COLO668 (cell line): ENCODE data around the gene PATE3.

Experiments used
- DNase-seq: peaks from one replicate; lab custom pipeline; 2025; ENCODE audit not compliant: unreplicated experiment; lab: John Stamatoyannopoulos, UW

PATE3 gene, protein sequence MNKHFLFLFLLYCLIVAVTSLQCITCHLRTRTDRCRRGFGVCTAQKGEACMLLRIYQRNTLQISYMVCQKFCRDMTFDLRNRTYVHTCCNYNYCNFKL

DNA sequence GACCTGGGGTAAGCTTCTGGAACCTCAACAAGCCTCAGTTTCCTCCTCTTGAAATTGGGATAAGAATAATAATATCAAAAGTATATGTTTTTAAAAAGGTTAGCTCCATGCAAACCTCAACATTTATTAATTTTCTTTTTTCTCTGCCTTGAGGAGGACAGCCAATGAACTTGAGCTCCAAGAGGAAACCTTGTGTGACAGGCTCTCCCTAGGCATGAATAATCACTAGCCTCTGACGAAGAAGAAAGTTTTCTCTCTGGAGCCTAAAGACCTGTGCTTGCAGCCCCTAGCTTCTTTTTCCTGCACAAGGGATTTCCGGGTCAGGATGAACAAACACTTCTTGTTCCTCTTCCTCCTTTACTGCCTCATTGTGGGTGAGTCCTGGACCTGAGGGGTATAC is at the start of gene PATE3:
PATE3 (plus strand) TSS at position 301 of the 400 bp plus-strand sequence; CDS start at position 326, 25 bp downstream.
- DNase-seq = no peak

DNA sequence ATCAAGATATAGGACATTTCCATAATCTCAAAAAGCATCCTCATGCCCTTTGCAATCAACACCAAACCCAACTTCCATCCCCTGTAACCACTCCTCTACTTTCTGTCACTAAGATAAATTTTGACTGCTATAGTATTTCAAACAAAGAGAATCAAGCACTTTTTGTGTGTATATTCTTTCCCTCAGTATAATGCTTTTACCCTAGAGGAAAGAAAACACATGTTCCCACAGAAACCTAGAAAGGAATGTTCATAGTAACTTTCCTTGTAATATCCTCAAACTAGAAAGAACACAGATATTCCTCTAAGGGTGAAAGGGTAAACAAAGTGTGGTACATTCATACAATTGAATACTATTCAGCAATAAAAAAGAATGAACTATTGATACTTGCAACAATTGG is 47.3 kb upstream of the PATE3 start:
- no peak for DNase-seq

DNA sequence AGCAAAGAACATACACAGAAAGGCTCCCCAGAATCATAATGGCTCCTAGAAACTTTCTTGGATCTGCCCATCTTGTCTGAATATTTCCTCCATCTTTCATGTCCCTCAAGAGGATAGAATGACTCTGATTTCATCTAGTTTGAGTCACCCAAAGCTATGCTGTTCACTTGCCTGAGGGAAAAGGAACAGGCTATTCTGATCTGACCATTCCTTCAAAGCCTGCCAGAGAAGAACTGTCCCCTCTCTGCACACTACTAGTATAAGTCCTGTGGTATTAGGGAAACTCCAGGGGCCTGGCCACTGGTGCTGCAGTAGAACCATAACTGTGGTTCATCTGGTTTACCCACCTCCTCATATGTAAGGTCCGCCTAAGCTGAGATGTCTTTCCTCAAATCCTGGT is 44.2 kb upstream of the PATE3 start:
- no peak for DNase-seq

DNA sequence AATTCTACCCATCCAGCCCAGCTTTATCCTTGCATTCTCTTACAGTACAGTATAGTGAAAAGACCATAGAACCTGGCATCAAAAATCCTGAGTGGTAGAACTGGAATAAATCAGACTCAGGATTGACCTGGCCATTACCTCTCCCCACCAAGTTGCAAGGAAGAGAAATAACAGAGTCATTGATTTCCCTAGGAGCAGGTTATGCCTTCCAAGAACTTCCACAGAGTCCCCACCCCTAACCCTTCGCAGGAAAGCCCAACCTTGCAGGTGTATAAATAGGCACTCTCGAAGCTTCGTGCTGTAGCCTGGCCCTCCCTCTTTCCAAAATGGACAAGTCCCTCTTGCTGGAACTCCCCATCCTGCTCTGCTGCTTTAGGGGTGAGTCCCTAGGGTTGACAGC is 41.9 kb upstream of the PATE3 start, which contains the start of gene PATE1:
PATE1 (plus strand) TSS at position 301 of the 400 bp plus-strand sequence; CDS start at position 327, 26 bp downstream.
- DNase-seq = no peak

DNA sequence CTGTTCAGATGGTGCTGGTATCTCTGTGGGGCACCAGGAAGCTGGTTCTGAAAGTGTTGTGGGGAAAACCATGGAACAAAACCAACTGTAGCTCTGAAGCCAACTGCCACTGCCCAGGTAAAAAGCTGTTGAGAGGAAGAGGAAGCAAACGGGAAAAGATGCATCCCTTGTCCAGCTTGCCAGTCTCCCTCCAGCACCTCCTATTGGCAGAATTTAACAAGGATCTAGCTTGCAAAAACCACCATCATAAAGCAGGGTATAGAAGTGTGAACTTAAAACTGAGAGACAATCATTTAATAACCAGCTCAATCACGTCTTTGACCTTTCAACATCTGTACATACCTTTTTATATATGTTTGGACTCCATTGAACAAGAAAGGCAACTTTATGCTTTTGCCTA is 37.3 kb upstream of the PATE3 start:
- DNase-seq = no peak

DNA sequence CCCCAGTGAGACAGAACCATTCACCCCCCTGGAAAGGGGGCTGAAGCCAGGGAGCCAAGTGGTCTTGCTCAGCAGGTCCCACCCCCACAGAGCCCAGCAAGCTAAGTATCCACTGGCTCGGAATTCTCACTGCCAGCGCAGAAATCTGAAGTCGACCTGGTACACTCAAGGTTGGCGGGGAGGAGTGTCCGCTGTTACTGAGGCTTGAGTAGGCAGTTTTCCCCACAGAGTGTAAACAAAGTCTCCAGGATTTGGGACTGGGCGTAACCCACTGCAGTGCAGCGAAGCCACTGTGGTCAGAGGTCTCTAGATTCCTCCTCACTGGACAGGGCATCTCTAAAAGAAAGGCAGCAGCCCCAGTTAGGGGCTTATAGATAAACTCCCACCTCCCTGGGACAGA is 31.9 kb upstream of the PATE3 start:
- DNase-seq = no peak

DNA sequence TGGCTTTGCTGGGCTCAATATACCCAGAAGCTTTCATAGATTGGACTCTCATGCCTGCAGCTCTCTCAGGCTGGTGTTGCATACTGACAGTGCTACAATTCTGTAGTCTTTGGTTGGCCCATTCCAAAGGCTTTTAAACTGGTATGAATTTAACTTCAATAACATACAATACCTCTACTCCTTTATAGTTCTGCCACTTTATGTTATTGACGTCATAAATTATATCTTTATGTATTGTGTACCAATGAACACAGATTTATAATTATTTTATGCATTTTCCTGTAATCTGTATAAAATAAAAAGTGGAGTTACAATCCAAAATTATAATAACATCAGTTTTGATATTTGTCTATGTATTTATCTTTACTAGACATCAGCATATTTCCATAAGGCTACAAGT is 25.5 kb upstream of the PATE3 start:
- DNase-seq = no peak

DNA sequence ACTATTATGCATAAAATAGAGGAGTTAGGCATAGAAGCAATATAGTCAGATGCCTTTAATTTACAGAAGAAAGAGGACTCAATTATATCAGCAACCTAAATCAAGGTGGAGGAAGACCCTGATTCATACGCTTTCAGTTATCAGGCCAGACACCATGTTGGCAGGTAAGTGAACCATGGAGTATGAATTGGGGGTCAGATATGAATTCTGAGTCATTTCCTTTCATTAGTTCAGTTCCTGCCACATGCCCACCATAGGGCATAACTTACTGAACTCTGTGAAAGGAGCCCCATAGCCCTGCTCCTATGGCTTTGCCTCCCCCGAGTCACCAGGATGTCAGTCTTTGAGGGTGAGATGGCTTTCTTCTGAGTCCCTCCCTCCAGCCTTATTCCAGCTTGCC is 24.4 kb upstream of the PATE3 start:
- no peak for DNase-seq

DNA sequence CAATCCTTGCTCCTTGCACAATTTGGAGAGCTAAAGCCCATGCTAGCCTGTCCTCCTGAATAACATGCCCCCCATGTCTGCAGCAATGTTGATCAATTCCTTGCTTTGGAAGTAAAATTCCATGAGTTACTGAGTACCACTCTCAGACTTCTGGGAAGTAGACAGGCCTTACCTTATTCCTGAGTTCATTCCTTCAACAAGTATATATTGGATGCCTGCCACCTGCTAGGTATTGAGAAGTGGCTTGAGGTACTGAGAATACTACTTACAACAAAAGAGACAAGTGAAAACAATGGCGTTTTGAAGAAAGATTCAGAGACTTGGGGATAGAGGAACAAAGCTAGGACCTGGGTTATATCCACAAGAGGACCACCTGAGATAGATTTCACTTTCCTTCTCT is 21.7 kb upstream of the PATE3 start:
- no peak for DNase-seq

DNA sequence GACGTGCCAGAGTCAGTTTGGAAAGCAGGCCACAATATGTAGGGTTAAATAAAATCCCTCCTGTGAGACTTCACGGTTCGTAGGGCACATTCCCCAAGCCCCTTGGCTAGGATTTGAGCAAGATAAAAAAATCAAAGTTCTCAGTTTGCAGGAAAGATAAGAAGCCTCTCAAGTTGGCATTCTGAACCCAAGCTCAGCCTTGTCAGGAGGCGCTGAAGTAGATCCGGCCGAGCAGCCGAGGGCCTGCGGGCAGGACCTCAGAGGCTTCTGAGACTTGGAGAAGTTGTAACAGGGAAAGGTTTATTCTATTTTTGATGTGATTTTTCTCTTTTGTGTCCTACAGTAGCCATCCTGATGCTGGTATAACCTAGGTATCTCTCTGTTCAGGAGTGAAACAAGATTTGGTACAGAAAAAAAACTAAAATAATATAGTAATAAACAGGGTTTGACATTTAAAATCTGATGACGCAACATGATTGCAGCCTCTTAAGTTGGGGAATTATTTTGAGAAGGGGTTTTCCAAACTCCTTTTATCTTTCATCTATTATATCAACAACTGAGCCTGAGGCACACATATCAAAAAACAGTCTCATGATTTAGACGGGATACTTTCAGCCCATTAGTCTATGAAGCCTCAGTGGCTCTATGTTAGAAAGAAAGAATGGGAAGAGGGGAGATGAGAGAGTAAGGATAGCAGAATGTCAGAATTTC is 19.4 kb upstream of the PATE3 start:
- no peak for DNase-seq

DNA sequence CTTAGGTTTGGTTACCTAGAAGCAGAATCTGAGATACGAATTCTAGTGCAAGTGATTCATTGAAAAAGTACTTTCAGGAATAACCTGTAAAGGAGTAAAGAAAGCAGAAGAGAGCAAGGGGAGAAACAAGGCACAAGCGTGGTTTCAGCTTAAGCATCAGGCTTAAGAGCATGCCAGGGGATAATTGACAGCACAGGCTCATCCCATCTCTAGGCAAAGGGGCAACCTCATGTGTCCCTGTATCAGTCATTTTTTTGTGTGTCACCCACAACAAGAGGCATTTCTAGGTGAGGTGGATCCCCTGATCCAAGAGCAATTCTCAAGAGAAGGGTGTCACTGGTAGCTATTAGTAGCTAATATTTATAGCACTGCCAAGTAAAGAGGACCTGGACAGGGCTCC is 17.3 kb upstream of the PATE3 start:
- no peak for DNase-seq

DNA sequence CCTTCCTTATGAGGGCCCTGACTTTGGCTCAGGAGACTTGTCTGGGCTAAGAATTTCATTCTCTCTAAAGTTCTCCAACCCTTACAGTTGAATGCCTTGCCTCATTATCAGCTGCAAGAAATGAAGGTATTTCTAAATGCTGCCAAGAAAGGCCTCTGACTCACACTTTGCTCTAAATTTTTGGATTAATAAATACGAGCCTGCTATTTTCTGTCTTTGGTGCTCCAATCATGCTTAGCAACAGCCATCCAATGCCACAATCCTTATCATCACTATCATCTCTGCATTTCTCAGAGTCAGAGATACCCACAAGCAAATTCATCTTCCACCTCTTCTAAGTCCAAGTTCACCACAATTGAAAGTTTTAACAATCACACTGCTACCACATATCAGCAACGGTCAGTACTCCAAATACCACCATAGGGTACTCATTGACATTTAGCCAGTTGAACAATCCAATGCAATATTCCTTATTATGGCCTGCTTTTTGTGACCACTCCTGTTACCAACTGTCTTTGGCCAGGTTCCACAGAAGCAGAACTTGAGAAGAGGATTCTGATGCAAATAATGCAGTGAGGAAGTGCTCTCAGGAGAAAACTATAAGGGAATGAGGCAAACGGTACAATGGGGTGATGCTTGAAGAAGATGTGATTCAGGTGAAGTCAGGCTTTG is 15.0 kb upstream of the PATE3 start:
- no peak for DNase-seq

DNA sequence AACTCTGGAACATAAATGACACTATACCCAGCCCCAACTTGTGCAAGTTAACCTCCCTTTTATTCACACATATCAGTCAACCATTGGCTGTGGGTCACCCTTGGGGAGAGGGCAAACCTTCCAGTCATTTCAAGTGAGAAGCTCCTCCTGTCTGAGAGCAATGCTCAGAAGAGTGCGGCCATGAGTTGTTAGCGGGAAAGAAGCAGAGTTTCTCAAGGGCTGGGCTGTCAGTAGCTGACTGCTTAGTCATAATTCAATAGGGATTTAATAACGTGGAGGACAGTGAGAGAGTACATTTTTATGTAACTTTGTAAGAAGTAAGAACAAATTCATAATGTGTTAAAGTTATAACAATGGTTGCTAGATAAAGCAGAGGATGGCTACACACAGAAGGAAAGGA is 14.4 kb upstream of the PATE3 start:
- DNase-seq = no peak

DNA sequence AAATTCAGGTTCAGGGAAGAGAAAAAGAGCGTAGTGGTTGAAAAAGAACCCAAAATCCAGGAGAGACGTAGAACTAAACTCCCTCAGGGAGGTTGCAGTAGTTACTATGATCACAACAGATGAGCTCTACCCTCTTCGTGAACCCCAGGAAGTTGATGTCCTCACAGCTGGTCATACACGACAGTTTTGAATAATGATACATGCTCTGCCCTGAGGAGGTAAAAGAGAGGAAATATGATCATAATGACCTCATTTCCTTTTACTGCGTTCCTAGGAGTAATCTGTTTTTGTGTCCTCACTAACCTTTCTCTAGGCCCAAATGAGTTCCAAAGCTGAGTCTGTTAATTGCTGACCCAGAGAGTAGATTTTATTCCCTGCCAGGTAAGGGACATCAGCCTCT is 10.6 kb upstream of the PATE3 start:
- DNase-seq = no peak

DNA sequence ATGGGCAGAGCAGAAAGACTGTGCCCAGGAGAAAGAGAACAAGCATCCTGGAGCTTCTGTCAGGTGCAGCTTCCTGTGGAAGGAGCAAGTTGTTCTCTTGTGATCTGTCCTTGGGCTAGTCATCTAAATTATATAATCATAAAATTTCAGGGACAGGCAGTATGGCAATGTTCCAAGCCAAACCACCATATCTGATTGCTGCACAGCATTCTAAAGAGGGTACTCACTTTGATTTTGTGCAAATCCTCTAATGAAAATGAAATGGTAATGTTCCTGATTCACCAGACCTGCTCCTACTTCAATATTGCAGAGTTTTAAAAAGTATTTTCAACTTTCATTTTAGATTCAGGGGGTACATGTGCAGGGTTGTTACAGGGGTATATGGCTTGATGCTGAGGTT is 9.2 kb upstream of the PATE3 start, which contains the start of gene PATE2:
PATE2 (minus strand) TSS at position 101 of the 400 bp plus-strand sequence; CDS start at position 46, 55 bp downstream.
- no peak for DNase-seq

DNA sequence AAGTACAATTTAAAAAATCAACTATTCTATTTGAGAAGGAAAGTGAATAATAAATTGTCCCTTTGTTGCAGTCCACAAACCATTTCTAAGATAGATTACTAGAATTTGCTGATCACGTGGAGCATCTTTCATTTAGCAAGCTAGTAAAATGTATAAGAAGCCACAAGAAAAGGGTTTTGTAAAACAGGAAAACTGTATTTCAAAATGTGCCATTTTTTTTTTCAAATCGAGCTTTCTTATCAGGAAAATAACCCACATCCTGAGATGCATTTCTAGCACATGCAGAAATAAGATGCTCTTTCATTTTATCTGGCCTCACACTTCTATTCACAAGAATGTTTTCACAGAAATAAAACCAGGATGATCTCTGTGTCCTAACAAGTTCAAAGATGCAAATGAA is 3.2 kb upstream of the PATE3 start:
- no peak for DNase-seq

DNA sequence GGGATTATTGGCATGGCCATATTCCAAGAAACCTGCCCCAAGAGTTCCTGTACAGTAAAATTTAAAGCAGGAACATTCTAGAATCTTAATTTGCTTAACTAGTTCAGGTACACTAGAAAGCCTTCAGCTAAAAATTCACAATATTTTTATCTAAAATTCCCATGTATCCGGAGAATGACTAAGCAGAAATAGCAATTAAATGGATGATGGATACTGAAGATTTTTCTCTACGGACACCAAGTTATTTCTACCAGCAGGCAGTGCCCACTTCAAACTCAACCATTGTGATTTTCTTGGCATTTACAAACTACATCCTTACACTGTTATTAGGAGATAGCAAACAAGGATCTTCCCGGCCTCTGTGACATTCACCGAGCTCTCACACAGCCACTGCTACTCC is 2.9 kb downstream of the PATE3 start:
- no peak for DNase-seq

DNA sequence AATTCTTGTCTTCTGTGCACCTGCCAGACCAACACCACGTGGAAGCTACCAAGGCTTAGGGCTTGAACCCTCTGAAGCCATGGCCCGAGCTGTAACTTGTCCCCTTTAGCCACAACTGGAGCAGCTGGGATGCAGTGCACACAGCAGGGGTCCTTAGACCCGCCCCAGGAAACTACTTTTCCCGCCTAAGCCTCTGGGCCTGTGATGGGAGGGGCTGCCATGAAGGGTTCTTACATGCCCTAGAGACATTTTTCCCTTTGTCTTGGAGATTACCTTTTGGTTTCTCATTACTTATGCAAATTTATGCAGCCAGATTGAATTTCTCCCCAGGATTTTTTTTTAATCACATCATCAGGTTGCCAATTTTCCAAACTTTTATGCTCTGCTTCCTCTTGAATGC is 9.7 kb downstream of the PATE3 start:
- DNase-seq = no peak

DNA sequence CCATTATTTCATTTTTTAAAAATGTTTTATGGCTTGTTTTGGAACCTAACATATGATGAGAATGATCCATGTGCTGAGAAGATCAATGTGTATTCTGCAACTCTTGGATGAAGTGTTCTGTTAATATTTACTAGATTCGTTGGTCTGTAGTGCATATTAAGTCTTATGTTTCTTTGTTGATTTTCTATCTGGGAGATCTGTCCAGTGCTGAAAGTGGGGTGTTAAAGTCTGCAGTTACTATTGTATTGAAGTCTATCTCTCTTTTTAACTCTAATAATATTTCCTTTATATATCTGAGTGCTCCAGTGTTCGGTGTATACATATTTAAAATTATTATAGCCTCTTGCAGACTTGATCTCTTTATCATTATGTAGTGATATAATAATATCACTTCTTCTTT is 11.9 kb downstream of the PATE3 start:
- no peak for DNase-seq

DNA sequence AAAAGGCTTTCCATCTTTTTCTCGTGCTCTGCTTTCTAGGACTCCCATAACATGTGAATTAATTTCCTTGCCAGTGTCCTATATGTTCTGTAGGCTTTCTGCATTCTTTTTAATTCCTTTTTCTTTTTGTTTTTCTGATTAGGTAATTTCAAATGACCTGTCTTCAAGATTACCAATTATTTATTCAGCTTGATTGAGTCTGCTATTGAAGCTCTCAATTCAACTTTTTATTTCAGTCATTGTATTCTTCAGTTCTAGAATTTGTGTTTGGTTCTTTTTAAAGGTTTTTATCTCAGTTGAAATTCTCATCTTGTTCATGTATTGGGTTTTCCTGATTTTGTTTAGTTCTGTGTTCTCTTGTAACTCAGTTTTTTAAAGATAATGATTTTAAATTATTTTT is 14.5 kb downstream of the PATE3 start:
- DNase-seq = no peak

DNA sequence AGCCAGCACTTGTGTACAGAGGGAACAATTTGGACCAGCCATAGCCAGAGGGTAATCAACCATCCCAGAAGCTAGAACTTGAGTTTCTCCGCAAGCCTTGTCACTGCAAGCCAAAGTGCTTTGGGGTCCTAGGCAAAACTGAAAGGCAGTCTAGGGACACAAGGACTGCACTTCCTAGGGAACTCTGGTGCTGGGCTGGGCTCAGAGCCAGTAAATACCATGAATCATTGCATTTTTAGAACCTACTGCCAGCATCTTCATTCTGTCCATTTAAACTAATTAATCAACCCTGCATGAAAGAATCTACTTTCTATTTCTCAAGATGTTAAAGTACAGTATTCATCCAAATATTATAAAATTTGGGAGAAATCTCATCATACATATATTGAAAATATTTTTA is 20.0 kb downstream of the PATE3 start:
- DNase-seq = no peak

DNA sequence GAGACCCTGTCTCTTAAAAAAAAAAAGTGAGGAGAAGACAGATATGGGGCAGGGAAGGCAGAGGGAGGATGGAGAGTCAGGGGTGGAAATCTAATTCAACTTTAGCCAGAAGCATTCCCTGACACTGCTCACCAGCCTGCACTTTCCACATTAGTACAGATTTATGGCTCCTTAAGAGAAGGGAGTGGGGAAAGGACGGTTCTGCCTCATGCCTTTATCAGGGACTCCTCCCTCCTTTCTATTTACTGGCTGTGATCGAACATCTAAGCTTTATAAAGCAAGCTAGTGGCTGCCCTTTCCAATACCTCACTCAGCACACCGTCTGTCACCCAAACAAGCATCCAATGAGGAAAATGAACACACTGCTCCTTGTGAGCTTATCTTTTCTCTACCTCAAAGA is 45.1 kb downstream of the PATE3 start, which contains the start of gene PATE4:
PATE4 (plus strand) TSS at position 301 of the 400 bp plus-strand sequence; CDS start at position 345, 44 bp downstream.
- DNase-seq = no peak
